GM18867 (cell line): Measurements from ENCODE around the gene FUZ.

Experiments
- ATAC-seq: cut with Tn5 transposase; IDR thresholded peaks from one replicate; pipeline ENCODE4 v1.9.1; 2021; ENCODE audit warnings: mild to moderate bottlenecking, moderate library complexity; ENCODE audit not compliant: unreplicated experiment

The FUZ gene

DNA sequence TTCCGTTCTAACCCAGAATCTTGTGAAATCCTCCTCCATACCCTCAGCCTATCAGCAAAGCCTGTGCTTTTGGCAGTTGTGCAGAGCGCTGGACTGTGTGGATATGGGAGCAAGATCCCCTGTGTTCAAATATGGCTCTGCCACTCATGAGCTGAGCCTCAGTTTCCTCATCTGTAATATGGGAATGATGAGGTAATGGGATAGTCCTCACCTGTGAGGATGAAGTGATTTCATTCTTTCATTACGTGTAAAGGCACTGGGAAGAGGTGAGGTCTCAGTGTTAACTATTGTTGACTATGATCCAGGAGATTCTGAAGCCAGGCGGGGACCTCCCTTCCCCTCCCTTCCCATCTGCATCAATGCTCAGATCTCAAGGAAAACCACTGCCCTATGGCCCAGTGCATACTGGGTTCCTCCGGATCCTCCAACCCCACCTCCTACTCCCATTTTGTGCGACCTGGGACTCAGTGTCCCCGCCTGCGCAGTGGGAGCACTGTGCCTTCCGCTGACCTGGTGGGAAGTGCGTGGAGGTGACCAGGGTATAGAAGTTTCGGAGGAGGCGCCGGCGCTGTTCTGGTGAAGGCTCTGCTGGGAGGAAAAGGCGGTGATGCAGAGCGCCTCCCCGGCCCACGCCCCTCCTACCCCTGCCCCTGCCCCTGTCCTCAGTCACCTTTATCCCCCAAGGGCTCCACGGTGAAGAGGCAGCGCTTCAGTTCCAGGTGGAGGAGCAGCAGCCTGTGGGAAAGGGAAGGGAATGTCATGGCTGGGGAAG is 5.0 kb downstream of the FUZ start:
- no peak for ATAC-seq

DNA sequence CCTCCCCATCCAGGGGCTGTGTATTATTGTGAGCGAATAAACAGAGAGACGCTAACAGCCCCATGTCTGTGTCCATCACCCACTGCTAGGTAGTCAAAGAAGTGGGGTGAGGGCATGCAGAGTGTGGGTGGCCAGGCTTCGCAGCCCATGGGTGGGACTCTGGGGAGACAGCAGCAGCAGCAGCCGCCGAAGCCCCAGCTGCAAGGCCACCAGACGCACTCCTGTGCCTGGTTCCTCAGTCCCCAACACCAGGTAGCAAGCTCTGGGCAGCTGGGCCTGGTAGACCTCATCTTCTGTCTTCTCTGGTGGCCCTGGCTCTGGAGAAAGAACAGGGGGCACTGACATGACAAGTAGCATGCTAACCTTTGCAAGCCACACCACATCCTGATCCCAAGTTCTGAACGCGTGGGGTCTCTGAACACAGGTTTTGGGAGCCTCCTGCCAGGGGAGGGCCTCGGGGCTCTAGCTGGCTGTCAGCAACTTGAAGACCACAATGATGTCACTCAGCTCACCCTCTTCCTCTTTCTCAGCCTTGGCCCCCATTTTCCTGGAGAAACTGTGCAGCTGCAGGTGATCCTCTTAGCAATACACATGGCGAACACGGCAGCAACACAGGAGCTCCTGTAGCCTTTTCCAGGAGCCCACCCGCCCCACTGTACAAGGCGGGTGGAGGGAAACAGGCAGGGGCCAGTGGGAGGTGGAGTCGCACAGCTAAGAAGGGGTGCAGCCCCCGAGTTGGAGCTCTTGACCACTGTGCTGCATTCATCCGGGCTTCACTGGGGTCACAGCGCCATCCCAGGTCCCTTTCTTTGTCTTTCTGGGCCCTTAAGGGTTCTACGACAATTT is 5.8 kb downstream of the FUZ start:
- ATAC-seq = no peak

DNA sequence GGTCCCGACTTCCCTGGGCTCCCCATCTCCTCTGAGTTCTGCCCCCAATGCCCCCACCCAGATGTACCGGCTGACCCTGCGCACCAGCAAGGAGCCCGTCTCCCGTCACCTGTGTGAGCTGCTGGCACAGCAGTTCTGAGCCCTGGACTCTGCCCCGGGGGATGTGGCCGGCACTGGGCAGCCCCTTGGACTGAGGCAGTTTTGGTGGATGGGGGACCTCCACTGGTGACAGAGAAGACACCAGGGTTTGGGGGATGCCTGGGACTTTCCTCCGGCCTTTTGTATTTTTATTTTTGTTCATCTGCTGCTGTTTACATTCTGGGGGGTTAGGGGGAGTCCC is 6.5 kb downstream of the FUZ start:
- ATAC-seq = no peak

DNA sequence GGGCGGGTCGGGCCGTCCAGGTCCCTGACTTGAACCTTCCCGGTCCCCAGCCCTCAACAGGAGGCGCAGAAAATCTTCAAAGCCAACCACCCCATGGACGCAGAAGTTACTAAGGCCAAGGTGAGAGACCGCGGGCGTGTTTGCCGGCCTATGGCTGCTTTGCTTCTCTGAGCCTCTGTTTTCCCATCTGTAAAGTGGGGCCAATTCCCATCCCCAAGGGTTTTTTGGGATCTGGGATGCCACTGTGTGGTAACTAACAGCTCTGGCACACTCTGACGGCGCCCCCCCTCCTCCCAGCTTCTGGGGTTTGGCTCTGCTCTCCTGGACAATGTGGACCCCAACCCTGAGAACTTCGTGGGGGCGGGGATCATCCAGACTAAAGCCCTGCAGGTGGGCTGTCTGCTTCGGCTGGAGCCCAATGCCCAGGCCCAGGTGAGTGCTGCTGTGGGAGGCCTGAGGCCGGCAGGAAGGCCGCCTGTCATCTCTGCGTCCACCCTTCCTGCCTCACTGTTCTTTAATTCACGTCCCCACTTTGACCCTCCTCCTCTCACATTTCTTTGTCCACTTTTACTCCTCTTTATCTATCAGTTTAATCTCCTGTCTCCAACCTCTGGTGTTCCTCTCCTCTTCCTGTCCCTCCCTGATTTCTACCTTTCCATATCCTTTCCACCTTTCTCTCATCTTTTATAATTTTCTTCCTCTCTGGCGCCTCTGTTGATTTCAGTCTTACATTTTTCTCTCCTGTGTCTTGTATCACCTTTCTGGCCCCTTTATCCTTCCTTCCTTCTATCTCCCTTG is 7.1 kb downstream of the FUZ start:
- ATAC-seq = no peak

DNA sequence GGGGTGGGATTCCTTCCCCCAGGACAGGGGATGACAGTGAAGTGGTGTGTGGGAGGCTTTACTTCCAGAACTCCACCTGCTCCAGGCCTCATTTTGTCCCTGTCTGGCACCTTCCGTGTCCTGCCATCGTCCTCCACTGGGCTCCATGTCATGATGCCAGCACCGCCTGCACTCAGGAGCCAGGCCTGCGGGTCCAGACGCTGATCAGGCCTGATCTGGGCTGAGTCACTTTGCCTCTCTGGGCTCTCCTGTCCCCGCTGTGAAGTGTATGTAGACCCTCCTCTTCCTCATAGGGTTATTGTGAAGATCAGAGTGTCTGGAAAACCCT is 9.6 kb downstream of the FUZ start:
- no peak for ATAC-seq

DNA sequence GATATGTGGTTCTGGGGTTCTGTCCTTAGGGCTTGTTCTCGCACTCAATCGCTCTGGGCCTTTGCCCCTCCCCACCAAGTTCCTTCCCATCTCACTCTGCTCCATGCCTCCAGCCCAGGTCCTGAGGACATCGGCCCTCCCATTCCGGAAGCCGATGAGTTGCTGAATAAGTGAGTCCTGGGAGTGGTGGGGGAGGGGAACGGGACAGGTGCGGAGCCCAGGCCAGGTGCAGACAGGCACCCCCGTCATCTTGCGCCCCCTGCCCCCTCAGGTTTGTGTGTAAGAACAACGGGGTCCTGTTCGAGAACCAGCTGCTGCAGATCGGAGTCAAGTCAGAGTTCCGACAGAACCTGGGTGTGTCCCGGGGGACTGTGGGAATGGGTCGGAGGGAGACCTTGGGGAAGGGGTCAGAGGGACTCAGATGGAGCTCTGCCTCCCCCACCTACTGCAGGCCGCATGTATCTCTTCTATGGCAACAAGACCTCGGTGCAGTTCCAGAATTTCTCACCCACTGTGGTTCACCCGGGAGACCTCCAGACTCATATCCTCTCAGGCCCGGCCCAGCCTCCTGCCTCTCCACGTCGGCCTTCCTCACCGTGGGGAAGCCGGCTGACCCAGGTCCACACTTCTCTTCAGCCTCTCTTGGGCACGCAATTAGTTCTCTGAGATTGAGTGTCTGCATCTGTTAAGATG is 10.1 kb downstream of the FUZ start:
- no peak for ATAC-seq

DNA sequence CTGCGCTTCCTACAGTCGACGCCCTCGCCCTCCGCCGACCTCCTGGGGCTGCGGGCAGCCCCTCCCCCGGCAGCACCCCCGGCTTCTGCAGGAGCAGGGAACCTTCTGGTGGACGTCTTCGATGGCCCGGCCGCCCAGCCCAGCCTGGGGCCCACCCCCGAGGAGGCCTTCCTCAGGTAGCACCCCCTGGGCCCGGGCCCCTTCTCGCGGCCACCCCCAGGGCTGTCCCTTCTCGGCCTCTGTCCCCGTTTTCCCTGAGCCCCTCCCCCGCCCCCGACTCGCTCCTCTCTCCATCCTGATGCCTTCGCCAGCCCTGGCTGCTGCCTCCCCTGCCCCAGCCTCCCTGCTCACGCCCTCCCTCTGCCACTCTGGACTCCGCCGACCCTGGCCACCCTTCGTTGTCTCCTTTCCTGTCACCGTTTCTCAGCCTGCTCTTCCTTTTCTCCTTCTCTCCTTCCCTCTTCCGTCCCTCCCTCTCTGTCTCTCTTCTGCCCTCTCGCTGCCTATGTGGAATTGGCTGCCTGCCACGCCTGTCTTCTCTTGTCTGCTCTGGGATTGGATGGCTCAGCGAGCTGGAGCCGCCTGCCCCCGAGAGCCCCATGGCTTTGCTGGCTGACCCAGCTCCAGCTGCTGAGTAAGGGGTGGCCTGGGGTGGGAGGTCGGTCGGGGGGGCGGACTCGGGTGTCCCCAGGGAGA is 11.0 kb downstream of the FUZ start:
- ATAC-seq = no peak

DNA sequence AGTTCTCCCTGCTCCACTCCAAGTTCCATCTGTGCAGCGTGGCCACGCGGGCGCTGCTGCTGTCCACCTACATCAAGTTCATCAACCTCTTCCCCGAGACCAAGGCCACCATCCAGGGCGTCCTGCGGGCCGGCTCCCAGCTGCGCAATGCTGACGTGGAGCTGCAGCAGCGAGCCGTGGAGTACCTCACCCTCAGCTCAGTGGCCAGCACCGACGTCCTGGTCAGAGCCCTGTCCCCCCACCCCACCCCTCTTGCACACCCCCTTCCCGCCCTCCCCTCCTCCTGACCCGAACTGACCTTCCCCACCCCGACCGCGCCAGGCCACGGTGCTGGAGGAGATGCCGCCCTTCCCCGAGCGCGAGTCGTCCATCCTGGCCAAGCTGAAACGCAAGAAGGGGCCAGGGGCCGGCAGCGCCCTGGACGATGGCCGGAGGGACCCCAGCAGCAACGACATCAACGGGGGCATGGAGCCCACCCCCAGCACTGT is 11.6 kb downstream of the FUZ start:
- ATAC-seq = no peak

DNA sequence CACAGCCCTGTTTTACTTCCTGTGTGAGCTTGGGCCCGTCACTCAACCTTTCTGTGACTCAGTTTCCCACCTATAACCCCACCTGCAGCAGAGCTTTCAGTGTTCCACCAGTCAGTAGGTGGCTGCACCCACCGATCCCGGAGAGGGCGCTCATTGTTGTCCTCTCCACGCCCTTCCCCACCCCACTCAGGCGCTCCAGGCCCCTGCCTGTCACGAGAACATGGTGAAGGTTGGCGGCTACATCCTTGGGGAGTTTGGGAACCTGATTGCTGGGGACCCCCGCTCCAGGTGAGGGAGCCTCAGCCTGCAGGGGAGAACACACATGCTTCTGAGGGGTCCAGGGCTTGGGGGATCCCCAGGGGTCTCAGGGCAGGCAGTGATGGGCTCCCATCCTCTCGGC is 12.3 kb downstream of the FUZ start:
- ATAC-seq = no peak

DNA sequence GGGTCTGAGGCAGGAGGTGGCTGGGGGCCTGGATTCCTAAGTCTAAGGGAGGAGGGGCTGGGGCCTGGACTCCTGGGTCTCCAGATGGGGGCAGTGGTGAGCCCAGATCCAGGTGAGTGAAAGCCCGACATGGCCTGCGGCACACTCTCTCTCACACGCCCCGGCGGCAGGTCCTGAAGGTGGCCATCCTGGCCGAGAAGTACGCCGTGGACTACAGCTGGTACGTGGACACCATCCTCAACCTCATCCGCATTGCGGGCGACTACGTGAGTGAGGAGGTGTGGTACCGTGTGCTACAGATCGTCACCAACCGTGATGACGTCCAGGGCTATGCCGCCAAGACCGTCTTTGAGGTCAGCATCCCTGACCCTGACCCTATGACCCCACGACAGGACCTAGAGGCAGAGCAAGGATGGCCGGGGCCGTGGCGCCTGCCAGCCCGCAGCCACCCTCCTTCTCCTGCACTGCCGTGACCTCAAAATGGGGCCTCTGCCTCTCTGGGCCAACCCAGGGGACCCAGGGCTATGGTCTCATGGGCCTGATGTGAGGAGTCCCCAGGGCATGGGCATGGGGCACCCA is 13.2 kb downstream of the FUZ start:
- no peak for ATAC-seq

DNA sequence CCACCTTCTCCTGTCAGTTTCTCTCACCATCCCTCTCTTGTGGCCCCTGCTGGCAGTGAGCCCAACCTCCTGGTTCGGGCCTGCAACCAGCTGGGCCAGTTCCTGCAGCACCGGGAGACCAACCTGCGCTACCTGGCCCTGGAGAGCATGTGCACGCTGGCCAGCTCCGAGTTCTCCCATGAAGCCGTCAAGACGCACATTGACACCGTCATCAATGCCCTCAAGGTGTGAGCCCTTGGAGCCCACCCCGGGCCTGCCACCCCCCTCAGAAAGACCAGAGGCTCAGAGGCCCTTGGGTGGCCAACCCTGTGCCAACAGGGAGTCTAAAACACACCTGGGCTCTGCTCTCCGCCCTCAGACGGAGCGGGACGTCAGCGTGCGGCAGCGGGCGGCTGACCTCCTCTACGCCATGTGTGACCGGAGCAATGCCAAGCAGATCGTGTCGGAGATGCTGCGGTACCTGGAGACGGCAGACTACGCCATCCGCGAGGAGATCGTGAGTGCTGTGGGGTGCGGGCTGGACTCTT is 13.8 kb downstream of the FUZ start:
- ATAC-seq = no peak

DNA sequence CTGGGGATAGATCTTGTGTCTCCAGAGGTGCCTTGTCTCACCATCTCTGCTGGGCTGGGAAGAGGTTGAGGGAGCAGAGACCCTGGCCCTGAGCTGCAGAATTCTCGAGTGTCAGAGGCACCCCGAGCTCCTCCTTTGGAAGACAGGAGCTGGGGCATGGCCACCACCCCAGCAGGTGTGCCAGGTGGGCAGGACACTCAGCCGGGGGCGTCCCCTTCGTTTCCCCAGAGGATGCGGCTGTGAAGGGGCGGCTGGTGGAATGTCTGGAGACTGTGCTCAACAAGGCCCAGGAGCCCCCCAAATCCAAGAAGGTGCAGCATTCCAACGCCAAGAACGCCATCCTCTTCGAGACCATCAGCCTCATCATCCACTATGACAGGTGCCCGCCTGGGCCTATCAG is 14.5 kb downstream of the FUZ start:
- no peak for ATAC-seq

DNA sequence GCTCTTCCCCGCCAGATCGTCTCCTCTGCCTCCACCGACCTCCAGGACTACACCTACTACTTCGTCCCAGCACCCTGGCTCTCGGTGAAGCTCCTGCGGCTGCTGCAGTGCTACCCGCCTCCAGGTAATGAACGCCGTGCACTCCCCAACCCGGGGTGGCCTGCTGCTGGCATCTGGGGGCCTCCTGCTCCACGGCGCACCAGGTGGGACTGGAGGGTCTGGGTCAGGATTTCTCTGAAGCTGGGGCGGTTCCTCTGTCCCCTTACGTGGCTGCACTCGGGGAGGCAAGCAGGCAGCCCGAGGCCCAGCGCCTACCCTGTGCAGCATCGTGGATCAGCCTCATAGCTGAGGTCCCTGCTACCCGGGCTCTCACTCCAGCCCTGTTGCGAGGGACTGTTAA is 17.5 kb downstream of the FUZ start:
- no peak for ATAC-seq

DNA sequence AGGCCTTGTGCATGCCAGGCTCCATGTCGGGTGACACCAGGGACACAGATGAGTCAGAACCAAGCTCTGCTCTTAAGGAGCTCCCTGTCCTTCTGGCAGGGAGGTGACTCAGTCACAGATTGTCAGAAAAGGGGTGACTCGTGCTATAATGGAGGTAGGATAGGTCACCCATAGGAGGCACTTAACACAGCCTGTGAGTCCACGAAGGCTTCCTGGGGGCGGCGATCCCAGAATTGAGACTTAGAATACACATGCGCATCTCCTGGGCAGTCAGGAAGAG is 19.6 kb downstream of the FUZ start:
- no peak for ATAC-seq

DNA sequence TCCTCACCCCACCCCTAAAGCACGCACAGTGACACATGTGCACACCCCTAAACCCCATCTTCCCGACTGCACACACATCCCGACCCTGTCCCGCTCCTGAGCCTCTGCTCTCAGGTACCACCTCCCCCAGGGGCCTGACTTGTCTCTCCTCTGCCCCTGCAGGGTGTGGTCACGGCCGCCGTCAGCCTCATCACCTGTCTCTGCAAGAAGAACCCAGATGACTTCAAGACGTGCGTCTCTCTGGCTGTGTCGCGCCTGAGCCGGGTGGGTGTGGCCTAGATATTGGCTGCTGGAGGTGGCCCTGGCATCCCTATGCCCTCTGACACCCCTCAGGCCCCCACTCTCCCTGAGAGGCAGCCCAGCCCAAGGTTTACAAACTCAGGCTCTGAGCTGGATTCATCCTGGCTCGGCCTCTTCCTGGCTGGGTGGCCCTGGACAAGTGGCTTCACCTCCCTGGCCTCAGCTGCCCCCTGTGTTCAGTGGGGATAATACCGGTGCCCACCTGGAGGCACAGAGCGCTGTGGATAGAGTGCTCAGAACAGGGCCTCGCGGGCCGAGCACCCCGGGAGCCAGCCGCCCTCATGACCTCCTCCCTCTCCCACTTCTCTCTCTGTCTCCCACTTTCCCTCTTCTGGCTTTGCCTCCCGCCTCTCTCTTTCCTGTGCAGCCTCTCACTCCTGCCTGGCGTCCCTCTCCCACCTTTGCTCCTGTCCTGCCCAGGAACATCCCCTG is 20.1 kb downstream of the FUZ start:
- no peak for ATAC-seq

DNA sequence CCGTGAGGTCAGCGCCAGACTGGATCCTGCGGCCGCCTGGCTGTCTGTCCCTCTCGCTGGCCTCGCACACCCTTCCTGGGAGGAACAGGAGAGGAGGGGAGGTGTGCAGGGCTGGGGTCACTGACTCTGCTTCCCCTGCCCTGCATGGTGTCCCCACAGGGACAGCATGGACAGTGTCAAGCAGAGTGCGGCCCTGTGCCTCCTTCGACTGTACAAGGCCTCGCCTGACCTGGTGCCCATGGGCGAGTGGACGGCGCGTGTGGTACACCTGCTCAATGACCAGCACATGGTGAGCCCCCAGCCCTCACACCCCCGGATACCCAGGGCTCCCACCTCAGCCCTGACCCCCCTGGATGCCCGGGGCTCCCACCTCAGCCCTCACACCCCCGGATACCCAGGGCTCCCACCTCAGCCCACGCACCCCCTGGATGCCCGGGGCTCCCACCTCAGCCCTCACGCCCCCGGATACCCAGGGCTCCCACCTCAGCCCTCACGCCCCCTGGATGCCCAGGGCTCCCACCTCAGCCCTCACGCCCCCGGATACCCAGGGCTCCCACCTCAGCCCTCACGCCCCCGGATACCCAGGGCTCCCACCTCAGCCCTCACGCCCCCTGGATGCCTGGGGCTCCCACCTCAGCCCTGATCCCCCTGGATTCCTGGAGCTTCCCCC is 21.2 kb downstream of the FUZ start:
- ATAC-seq = no peak

DNA sequence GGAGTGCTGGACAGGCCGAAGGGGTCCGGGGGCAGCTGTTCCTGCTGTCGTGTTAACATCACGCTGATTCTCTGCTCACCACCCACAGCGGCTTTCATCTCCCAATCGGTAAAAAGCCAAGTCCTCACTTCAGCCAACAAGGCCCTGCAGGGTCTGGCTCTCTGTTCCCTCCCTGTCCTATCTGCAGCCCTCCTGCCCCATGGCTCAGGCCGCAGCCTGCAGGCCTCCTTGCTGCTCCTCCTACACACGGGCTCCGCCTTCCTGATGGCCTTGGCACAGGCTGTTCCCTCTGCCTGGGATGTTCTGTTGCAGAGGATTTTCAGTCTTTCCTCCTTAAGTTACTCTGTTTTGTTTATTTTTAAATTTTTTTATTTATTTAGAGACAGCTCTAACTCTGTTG is 22.2 kb downstream of the FUZ start:
- no peak for ATAC-seq

DNA sequence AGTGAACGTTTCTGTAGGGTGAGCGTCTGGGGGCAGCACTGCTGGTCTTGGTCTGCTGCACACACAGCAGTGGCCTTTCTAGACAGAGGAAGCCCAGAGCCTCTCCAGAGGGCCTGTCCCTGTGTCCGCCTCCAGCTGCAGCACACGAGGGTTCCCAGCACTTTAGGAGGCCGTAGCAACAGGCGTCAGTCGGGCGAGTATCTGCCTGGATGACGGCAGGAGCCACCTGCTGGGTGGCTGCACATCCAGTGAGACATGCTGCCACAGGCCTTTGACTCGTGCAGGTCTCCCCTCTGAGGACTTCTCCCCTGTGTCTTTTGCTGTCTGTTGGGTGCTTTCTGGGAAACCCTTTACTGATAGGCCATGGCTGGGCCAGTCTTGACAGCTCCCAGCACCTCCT is 24.2 kb downstream of the FUZ start:
- no peak for ATAC-seq

DNA sequence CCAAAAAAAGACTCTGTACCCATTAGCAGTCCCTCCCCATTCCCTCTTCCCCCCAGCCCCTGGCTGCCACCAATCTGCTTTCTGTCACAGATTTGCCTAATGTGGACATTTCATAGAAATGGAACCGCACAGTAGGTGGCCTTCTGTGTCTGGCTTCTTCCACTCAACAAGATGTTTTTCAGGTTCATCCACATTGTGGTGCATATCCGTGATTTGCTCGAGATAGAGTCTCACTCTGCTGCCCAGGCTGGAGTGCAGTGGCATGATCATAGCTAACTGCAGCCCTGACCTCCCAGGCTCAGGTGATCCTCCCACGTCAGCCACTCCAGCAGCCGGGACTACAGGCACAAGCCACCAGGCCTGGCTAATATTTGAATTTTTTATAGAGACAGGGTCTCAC is 25.3 kb downstream of the FUZ start:
- no peak for ATAC-seq
